ENCODE results near the gene PRELID3B.

DNA sequence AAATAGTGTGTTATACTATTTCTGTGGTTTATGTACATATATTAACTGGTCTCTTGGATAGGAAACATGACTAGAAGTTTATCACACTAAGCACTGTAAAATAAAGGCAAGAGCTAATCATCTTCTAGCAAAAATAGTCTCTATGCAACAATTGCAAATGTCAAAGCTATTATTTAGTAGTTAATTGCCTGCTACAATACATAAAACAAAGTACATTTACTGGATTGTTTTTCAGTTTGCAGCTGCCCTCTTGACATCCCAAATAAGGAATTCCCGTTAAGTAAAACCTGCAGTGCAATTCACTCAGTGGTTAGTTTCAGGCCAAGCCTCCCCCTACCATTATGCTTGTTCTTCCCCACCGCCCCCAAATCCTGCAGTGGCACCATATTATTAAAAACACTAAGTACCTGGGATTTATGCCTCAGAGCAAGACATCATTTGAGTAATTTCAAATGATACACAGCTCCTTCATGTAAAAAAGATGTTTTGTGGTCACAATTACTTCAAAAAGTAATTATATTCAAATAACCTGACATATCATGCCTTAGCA is 8.9 kb downstream of the PRELID3B start:
- TF ChIP-seq, protein P1, sequence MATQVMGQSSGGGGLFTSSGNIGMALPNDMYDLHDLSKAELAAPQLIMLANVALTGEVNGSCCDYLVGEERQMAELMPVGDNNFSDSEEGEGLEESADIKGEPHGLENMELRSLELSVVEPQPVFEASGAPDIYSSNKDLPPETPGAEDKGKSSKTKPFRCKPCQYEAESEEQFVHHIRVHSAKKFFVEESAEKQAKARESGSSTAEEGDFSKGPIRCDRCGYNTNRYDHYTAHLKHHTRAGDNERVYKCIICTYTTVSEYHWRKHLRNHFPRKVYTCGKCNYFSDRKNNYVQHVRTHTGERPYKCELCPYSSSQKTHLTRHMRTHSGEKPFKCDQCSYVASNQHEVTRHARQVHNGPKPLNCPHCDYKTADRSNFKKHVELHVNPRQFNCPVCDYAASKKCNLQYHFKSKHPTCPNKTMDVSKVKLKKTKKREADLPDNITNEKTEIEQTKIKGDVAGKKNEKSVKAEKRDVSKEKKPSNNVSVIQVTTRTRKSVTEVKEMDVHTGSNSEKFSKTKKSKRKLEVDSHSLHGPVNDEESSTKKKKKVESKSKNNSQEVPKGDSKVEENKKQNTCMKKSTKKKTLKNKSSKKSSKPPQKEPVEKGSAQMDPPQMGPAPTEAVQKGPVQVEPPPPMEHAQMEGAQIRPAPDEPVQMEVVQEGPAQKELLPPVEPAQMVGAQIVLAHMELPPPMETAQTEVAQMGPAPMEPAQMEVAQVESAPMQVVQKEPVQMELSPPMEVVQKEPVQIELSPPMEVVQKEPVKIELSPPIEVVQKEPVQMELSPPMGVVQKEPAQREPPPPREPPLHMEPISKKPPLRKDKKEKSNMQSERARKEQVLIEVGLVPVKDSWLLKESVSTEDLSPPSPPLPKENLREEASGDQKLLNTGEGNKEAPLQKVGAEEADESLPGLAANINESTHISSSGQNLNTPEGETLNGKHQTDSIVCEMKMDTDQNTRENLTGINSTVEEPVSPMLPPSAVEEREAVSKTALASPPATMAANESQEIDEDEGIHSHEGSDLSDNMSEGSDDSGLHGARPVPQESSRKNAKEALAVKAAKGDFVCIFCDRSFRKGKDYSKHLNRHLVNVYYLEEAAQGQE (IDR thresholded peaks at IDR 0.05; ENCODE audit: borderline replicate concordance in 1 of 2, low read depth in 1 of 2, low read length in 2 of 2) = no peak
- TF ChIP-seq ZNF615 (CRISPR knock-in tag; IDR thresholded peaks at IDR 0.05; ENCODE audit: borderline replicate concordance) (no peak), SCMH1 (CRISPR knock-in tag; IDR thresholded peaks at IDR 0.05; ENCODE audit: borderline replicate concordance) (no peak), REXO4 (CRISPR knock-in tag; IDR thresholded peaks at IDR 0.05; ENCODE audit: borderline replicate concordance) (no peak)

All from HepG2 (cell line).